OCI-LY1 (cell line): ENCODE results near the gene DLEU7.

Experiments
- H2AFZ ChIP-seq: fragments of 200-600 bp; sonication (generic), shearing (Covaris generic); 2 replicates; pipeline ENCODE4 v1.6.0; 2014; ENCODE audit warnings: antibody characterized with exemption, mild to moderate bottlenecking, low read length
- H3F3A ChIP-seq: fragments of 200-600 bp; sonication (generic), shearing (Covaris generic); 2 replicates; pipeline ENCODE4 v1.6.0; 2014; ENCODE audit warnings: mild to moderate bottlenecking, antibody characterized with exemption, low read length, moderate library complexity; ENCODE audit not compliant: insufficient read depth
- H3K27ac ChIP-seq: fragments of 200-600 bp; sonication (generic); 2 replicates; pipeline ENCODE4 v1.5.1; 2014; ENCODE audit warnings: low read length, mixed run types, mild to moderate bottlenecking, low read depth; ENCODE audit not compliant: poor library complexity, severe bottlenecking
- H3K27me3 ChIP-seq: fragments of 200-600 bp; sonication (generic); 2 replicates; pipeline ENCODE4 v1.6.0; 2014; ENCODE audit warnings: antibody characterized with exemption, mild to moderate bottlenecking, low read length, moderate library complexity; ENCODE audit not compliant: insufficient read depth
- H3K36me3 ChIP-seq: fragments of 200-600 bp; sonication (generic); 2 replicates; pipeline ENCODE4 v1.6.1; 2014; ENCODE audit warnings: mild to moderate bottlenecking, antibody characterized with exemption, low read length, moderate library complexity, mixed read lengths; ENCODE audit not compliant: insufficient read depth
- H3K4me1 ChIP-seq: fragments of 200-600 bp; sonication (generic); 2 replicates; pipeline ENCODE4 v1.5.1; 2014; ENCODE audit warnings: mild to moderate bottlenecking, low read length, moderate library complexity; ENCODE audit not compliant: insufficient read depth, severe bottlenecking
- H3K4me2 ChIP-seq: fragments of 200-600 bp; sonication (generic), shearing (Covaris generic); 2 replicates; pipeline ENCODE4 v1.6.1; 2014; ENCODE audit warnings: low read length
- H3K4me3 ChIP-seq: fragments of 200-600 bp; sonication (generic); 2 replicates; pipeline ENCODE4 v1.5.1; 2014; ENCODE audit warnings: low read length, low read depth, mild to moderate bottlenecking, mixed read lengths; ENCODE audit not compliant: poor library complexity, severe bottlenecking
- H3K79me2 ChIP-seq: fragments of 200-600 bp; shearing (Covaris generic); 2 replicates; pipeline ENCODE4 v1.6.1; 2016; ENCODE audit warnings: mixed run types, low read length, mixed read lengths; ENCODE audit not compliant: insufficient read depth
- H3K9ac ChIP-seq: fragments of 200-600 bp; sonication (generic), shearing (Covaris generic); 2 replicates; pipeline ENCODE4 v1.6.1; 2014; ENCODE audit warnings: mild to moderate bottlenecking, low read length, mixed read lengths
- H3K9me2 ChIP-seq: fragments of 200-600 bp; sonication (generic), shearing (Covaris generic); 2 replicates; pipeline ENCODE4 v1.6.1; 2014; ENCODE audit warnings: low read depth, mild to moderate bottlenecking, low read length, mixed read lengths
- H3K9me3 ChIP-seq: fragments of 200-600 bp; shearing (Covaris generic); 2 replicates; pipeline ENCODE4 v1.6.1; 2014; ENCODE audit warnings: low read length, mixed read lengths
- H4K20me1 ChIP-seq: fragments of 200-600 bp; sonication (generic), shearing (Covaris generic); 2 replicates; pipeline ENCODE4 v1.6.0; 2016; ENCODE audit warnings: mild to moderate bottlenecking, low read length; ENCODE audit not compliant: insufficient read depth
- CTCF ChIP-seq: fragments of 200-600 bp; sonication (generic), shearing (Covaris generic); IDR thresholded peaks from 2 replicates; pipeline ENCODE4 v1.5.1; 2017; ENCODE audit warnings: mild to moderate bottlenecking, antibody characterized with exemption, low read length, moderate library complexity, mixed read lengths
- EZH2 ChIP-seq: fragments of 200-600 bp; sonication (generic), shearing (Covaris generic); IDR thresholded peaks from 2 replicates; pipeline ENCODE4 v1.8.0; 2017; ENCODE audit warnings: borderline replicate concordance, mixed run types, mild to moderate bottlenecking, antibody characterized with exemption, low read length, moderate library complexity, mixed read lengths

DLEU7 gene

GRCh38 chr13:50800091-50800739, 43.3 kb downstream of the DLEU7 start:
- Histone ChIP-seq H3K9me2 (no peaks in the 10 kb centered on the region), H4K20me1 (no peaks in the 10 kb centered on the region), H3K9me3 (peaks cover 3% of the 10 kb centered on the region; the same call in 1 of the 2 replicates), H3K9ac (peak overlapping the region; percentile 63), H3K27ac (peak overlapping the region; percentile 90), H3K4me3 (peak overlapping the region; percentile 37), H2AFZ (no peak overlapping the region), H3K79me2 (no peaks in the 10 kb centered on the region), H3K4me1 (peaks cover 42% of the 10 kb centered on the region), H3K27me3 (no peaks in the 10 kb centered on the region), H3F3A (no peaks in the 10 kb centered on the region), H3K36me3 (no peaks in the 10 kb centered on the region), H3K4me2 (peak overlapping the region; percentile 69)
- TF ChIP-seq EZH2 (no peak), CTCF (no peak)

- peak overlapping the region; percentile 69 for H3K4me2 ChIP-seq
- H3K4me3 ChIP-seq = no peak overlapping the region
- peak overlapping the region; percentile 63; the same call in 1 of the 2 replicates for H3K9ac ChIP-seq
- no peaks in the 10 kb centered on the region for H3K27me3 ChIP-seq
- no peak for TF ChIP-seq EZH2
- TF ChIP-seq CTCF = no peak
- H2AFZ ChIP-seq = no peak overlapping the region
- no peaks in the 10 kb centered on the region for H3K9me2 ChIP-seq
- H3K36me3 ChIP-seq = no peaks in the 10 kb centered on the region
- H3K9me3 ChIP-seq = no peaks in the 10 kb centered on the region
- peaks cover 42% of the 10 kb centered on the region for H3K4me1 ChIP-seq
- peak overlapping the region; percentile 90 for H3K27ac ChIP-seq
- H3K79me2 ChIP-seq = no peaks in the 10 kb centered on the region
- H3F3A ChIP-seq = no peaks in the 10 kb centered on the region
- H4K20me1 ChIP-seq = no peaks in the 10 kb centered on the region
Observed at GRCh38 chr13:50798923-50799322, 44.6 kb downstream of the DLEU7 start.

GRCh38 chr13:50797091-50797490, 46.4 kb downstream of the DLEU7 start:
- Histone ChIP-seq H3K9ac (no peak overlapping the region), H4K20me1 (no peaks in the 10 kb centered on the region), H3K9me2 (no peaks in the 10 kb centered on the region), H3K9me3 (peaks cover 9% of the 10 kb centered on the region; the same call in 1 of the 2 replicates), H3K79me2 (no peaks in the 10 kb centered on the region), H3K36me3 (no peaks in the 10 kb centered on the region), H3K4me3 (no peak overlapping the region), H3K27ac (peak overlapping the region; percentile 24), H3F3A (no peaks in the 10 kb centered on the region), H3K27me3 (no peaks in the 10 kb centered on the region), H2AFZ (no peak overlapping the region), H3K4me2 (no peak overlapping the region), H3K4me1 (peaks cover 38% of the 10 kb centered on the region)
- TF ChIP-seq CTCF = no peak
- no peak for TF ChIP-seq EZH2
